Neutrophil (primary cell): Measurements from ENCODE around the gene CCDC158.

Experiments used
- H3K27ac ChIP-seq: fragments of 200-600 bp; sonication (generic); 2 replicates; pipeline ENCODE4 v1.5.1; 2016; ENCODE audit warnings: mild to moderate bottlenecking, moderate library complexity
- H3K27me3 ChIP-seq: fragments of 200-600 bp; sonication (generic); 2 replicates; pipeline ENCODE4 v1.6.0; 2016; ENCODE audit warnings: mild to moderate bottlenecking
- H3K36me3 ChIP-seq: fragments of 200-600 bp; sonication (generic); 2 replicates; pipeline ENCODE4 v1.5.1; 2017
- H3K4me1 ChIP-seq, 2 experiments: fragments of 200-600 bp in 1 of 2; sonication (generic) in 1 of 2; 1 replicate in 1 of 2; 2 replicates in 1 of 2; pipeline versions ENCODE4 v1.5.1 to v1.6.1; 2013 to 2016; ENCODE audit warnings: low read depth in 1 of 2, low read length in 1 of 2, mild to moderate bottlenecking in 1 of 2, moderate library complexity in 1 of 2; ENCODE audit not compliant: control insufficient read depth in 1 of 2, insufficient read depth in 1 of 2
- H3K4me3 ChIP-seq, 2 experiments: fragments of 200-600 bp in 1 of 2; sonication (generic) in 1 of 2; 1 replicate in 1 of 2; 2 replicates in 1 of 2; pipeline ENCODE4 v1.5.1; 2013 to 2016; ENCODE audit warnings: low read depth in 1 of 2, low read length in 1 of 2, mild to moderate bottlenecking in 1 of 2, moderate library complexity in 1 of 2
- H3K9me3 ChIP-seq: fragments of 200-600 bp; sonication (generic); 2 replicates; pipeline ENCODE4 v1.5.1; 2016
- CTCF ChIP-seq: fragments of 200-600 bp; sonication (generic); IDR thresholded peaks from 2 replicates; pipeline ENCODE4 v1.5.1; 2016; ENCODE audit warnings: antibody characterized with exemption

CCDC158 gene

GRCh38 chr4:76309939-76310550, 110.9 kb downstream of the CCDC158 start:
- Histone ChIP-seq H3K4me1 (peaks cover 60 to 66% of the 10 kb centered on the region in 2 experiments), H3K27me3 (no peaks in the 10 kb centered on the region), H3K9me3 (no peaks in the 10 kb centered on the region), H3K4me3 (no peak overlapping the region), H3K36me3 (peaks cover 16% of the 10 kb centered on the region), H3K27ac (peak overlapping the region; percentile 13)
- no peak for TF ChIP-seq CTCF

- TF ChIP-seq CTCF: no peak
- Histone ChIP-seq H3K4me1 (peaks cover 74 to 81% of the 10 kb centered on the region in 2 experiments), H3K27me3 (no peaks in the 10 kb centered on the region), H3K36me3 (peaks cover 16% of the 10 kb centered on the region), H3K27ac (no peak overlapping the region), H3K9me3 (no peaks in the 10 kb centered on the region), H3K4me3 (no peak overlapping the region)
Observed at GRCh38 chr4:76308548-76308947, 112.4 kb downstream of the CCDC158 start.

- Histone ChIP-seq H3K9me3 (no peaks in the 10 kb centered on the region), H3K36me3 (peaks cover 16% of the 10 kb centered on the region), H3K27me3 (no peaks in the 10 kb centered on the region), H3K4me3 (peak overlapping the region; percentile 71 to 78), H3K27ac (peak overlapping the region; percentile 91), H3K4me1 (peaks cover 82 to 90% of the 10 kb centered on the region in 2 experiments)
- no peak for TF ChIP-seq CTCF
Observed at GRCh38 chr4:76307660-76308014, 113.3 kb downstream of the CCDC158 start.

GRCh38 chr4:76306882-76307659, 113.9 kb downstream of the CCDC158 start:
- Histone ChIP-seq H3K9me3 (no peaks in the 10 kb centered on the region), H3K27ac (peak overlapping the region; percentile 91), H3K4me1 (peaks cover 80 to 86% of the 10 kb centered on the region in 2 experiments), H3K4me3 (peak overlapping the region; percentile 71 to 78), H3K27me3 (no peaks in the 10 kb centered on the region), H3K36me3 (peaks cover 16% of the 10 kb centered on the region)
- TF ChIP-seq CTCF: no peak

- Histone ChIP-seq H3K36me3 (peaks cover 16% of the 10 kb centered on the region), H3K4me1 (peaks cover 80 to 81% of the 10 kb centered on the region in 2 experiments), H3K9me3 (no peaks in the 10 kb centered on the region), H3K4me3 (peak within 1 kb of the TSS; percentile 71 to 78), H3K27me3 (no peaks in the 10 kb centered on the region), H3K27ac (peak within 1 kb of the TSS; percentile 91)
- TF ChIP-seq CTCF: no peak
Observed at GRCh38 chr4:76305971-76306881, 114.7 kb downstream of the CCDC158 start, which contains the start of gene STBD1. STBD1 (plus strand) TSS chr4:76306733; CDS start chr4:76306770, 37 bp downstream.
